Measurements from ENCODE around the gene PRAMEF8.
"Not testable (repeated sequence)": the region's sequence is repeated elsewhere in the genome, so short reads cannot be mapped to it uniquely, and the experiment has no call there.

DNA sequence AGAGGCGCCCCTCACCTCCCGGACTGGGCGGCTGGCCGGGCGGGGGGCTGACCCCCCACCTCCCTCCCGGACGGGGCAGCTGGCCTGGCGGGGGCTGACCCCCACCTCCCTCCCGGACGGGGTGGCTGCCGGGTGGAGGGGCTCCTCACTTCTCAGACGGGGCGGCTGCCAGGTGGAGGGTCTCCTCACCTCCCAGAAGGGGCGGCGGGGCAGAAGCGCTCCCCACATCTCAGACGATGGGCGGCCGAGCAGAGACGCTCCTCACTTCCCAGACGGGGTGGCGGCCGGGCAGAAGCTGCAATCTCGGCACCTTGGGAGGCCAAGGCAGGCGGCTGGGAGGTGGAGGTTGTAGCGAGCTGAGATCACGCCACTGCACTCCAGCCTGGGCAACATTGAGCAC lies 13.8 kb upstream of the PRAMEF8 start:
- TF ChIP-seq, protein P1, sequence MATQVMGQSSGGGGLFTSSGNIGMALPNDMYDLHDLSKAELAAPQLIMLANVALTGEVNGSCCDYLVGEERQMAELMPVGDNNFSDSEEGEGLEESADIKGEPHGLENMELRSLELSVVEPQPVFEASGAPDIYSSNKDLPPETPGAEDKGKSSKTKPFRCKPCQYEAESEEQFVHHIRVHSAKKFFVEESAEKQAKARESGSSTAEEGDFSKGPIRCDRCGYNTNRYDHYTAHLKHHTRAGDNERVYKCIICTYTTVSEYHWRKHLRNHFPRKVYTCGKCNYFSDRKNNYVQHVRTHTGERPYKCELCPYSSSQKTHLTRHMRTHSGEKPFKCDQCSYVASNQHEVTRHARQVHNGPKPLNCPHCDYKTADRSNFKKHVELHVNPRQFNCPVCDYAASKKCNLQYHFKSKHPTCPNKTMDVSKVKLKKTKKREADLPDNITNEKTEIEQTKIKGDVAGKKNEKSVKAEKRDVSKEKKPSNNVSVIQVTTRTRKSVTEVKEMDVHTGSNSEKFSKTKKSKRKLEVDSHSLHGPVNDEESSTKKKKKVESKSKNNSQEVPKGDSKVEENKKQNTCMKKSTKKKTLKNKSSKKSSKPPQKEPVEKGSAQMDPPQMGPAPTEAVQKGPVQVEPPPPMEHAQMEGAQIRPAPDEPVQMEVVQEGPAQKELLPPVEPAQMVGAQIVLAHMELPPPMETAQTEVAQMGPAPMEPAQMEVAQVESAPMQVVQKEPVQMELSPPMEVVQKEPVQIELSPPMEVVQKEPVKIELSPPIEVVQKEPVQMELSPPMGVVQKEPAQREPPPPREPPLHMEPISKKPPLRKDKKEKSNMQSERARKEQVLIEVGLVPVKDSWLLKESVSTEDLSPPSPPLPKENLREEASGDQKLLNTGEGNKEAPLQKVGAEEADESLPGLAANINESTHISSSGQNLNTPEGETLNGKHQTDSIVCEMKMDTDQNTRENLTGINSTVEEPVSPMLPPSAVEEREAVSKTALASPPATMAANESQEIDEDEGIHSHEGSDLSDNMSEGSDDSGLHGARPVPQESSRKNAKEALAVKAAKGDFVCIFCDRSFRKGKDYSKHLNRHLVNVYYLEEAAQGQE (IDR thresholded peaks at IDR 0.05; ENCODE audit: unreplicated experiment) = not testable (repeated sequence)
- TF ChIP-seq STAT1 (IDR thresholded peaks at IDR 0.05; ENCODE audit: unreplicated experiment); EZH2 (IDR thresholded peaks at IDR 0.05; ENCODE audit: low read depth, unreplicated experiment): not testable (repeated sequence)

All from GM23338 (cell line).